ENCODE data around the gene ADCK1.

The ADCK1 gene

DNA sequence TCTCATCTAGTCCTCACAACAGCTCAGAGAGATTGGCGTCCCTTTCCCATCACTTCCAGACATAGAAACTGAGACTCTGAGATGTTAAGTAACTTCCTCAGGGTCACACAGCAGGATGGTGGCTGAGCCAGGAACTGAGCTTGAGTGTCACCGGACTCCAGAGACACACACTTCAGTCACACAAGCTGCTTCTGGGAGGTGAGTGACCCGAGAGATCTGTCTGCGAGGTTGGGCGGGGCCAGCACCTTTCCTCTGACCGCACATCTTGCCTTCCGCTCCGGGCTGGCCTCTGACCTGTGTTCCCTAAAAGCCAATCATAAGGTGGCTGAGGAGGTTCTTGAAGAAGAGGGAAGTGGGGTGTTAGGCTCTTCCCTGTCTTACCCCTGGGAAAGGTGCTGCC lies 72.2 kb downstream of the ADCK1 start:
- H3K9ac ChIP-seq (ENCODE audit: low read length): no peak overlapping the region
- no peak for DNase-seq
- H3K27ac ChIP-seq (ENCODE audit: low read depth, low read length): no peak overlapping the region
- H3K14ac ChIP-seq (ENCODE audit: low read length): no peak overlapping the region
- no peaks in the 10 kb centered on the region for H3K4me1 ChIP-seq (ENCODE audit: control insufficient read depth in 1 of 2, insufficient read depth in 2 of 2, low read length in 2 of 2)
- H2BK120ac ChIP-seq (ENCODE audit: insufficient read depth, low read length, poor library complexity): no peak overlapping the region
- H4K8ac ChIP-seq (ENCODE audit: low read depth, low read length): no peak overlapping the region
- no peaks in the 10 kb centered on the region for H3K79me1 ChIP-seq (ENCODE audit: low read length)
- H3K18ac ChIP-seq (ENCODE audit: low read length): no peak overlapping the region
- H3K4ac ChIP-seq (ENCODE audit: low read depth, low read length): no peak overlapping the region
- no CpG with 5 or more reads among the region's 8 CpGs for WGBS (ENCODE audit: extremely low coverage, insufficient coverage, insufficient read length)
- H4K12ac ChIP-seq (ENCODE audit: low read depth, low read length): no peak overlapping the region
- H2AFZ ChIP-seq (ENCODE audit: insufficient read depth, low read length, poor library complexity): no peak overlapping the region
- H2AK5ac ChIP-seq (ENCODE audit: low read length): no peak overlapping the region
- H2BK12ac ChIP-seq (ENCODE audit: low read length): no peak overlapping the region
- H3K4me2 ChIP-seq (ENCODE audit: low read length): no peak overlapping the region
- H3K4me3 ChIP-seq (ENCODE audit: low read depth, low read length): no peak overlapping the region
- no peaks in the 10 kb centered on the region for H3K36me3 ChIP-seq (ENCODE audit: control insufficient read depth in 1 of 2, insufficient read depth in 2 of 2, low read length in 2 of 2)
- H3K27me3 ChIP-seq (ENCODE audit: insufficient read depth, low read length): no peaks in the 10 kb centered on the region
- no peaks in the 10 kb centered on the region for H3K79me2 ChIP-seq (ENCODE audit: control insufficient read depth, insufficient read depth, low read length, poor library complexity)
- no peak overlapping the region for H4K91ac ChIP-seq (ENCODE audit: low read depth, low read length)
- H3K23ac ChIP-seq (ENCODE audit: low read length): no peak overlapping the region
- no peak overlapping the region for H2BK5ac ChIP-seq (ENCODE audit: low read depth, low read length, poor library complexity)
- H3K9me3 ChIP-seq (ENCODE audit: insufficient read depth, low read depth, low read length): peaks cover 2% of the 10 kb centered on the region

DNA sequence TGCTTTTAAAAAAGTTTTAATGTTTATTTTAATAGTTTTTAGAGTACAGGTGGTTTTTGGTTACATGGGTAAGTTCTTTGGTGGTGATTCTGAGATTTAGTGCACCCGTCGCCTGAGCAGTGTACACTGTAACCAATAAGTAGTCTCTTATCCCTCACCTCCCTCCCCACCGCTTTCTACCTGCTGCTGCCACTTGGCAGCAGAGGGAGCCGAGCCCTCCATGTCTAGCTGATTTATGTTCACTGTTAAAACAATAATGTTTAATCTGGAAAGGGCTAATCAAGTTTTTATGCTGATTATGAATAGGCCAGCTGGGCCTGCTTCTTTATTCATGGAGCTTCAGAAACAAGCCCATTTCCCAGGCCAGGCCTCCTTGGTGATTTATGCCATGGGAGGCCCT lies 73.1 kb downstream of the ADCK1 start:
- no peak overlapping the region for H3K4me3 ChIP-seq (ENCODE audit: low read depth, low read length)
- H3K14ac ChIP-seq (ENCODE audit: low read length): no peak overlapping the region
- H2BK120ac ChIP-seq (ENCODE audit: insufficient read depth, low read length, poor library complexity): no peak overlapping the region
- no peak overlapping the region for H2AFZ ChIP-seq (ENCODE audit: insufficient read depth, low read length, poor library complexity)
- no peaks in the 10 kb centered on the region for H3K79me2 ChIP-seq (ENCODE audit: control insufficient read depth, insufficient read depth, low read length, poor library complexity)
- H3K4me2 ChIP-seq (ENCODE audit: low read length): no peak overlapping the region
- H2BK5ac ChIP-seq (ENCODE audit: low read depth, low read length, poor library complexity): no peak overlapping the region
- H4K91ac ChIP-seq (ENCODE audit: low read depth, low read length): no peak overlapping the region
- H2BK12ac ChIP-seq (ENCODE audit: low read length): no peak overlapping the region
- no peak overlapping the region for H3K4ac ChIP-seq (ENCODE audit: low read depth, low read length)
- no peak overlapping the region for H3K9ac ChIP-seq (ENCODE audit: low read length)
- no peak overlapping the region for H4K12ac ChIP-seq (ENCODE audit: low read depth, low read length)
- H3K18ac ChIP-seq (ENCODE audit: low read length): no peak overlapping the region
- no peak overlapping the region for H4K8ac ChIP-seq (ENCODE audit: low read depth, low read length)
- no peak overlapping the region for H3K27ac ChIP-seq (ENCODE audit: low read depth, low read length)
- no CpG with 5 or more reads among the region's 4 CpGs for WGBS (ENCODE audit: extremely low coverage, insufficient coverage, insufficient read length)
- no peak for DNase-seq
- peaks cover 2% of the 10 kb centered on the region for H3K9me3 ChIP-seq (ENCODE audit: insufficient read depth, low read depth, low read length)
- no peaks in the 10 kb centered on the region for H3K4me1 ChIP-seq (ENCODE audit: control insufficient read depth in 1 of 2, insufficient read depth in 2 of 2, low read length in 2 of 2)
- H2AK5ac ChIP-seq (ENCODE audit: low read length): no peak overlapping the region
- H3K23ac ChIP-seq (ENCODE audit: low read length): no peak overlapping the region
- no peaks in the 10 kb centered on the region for H3K27me3 ChIP-seq (ENCODE audit: insufficient read depth, low read length)
- no peaks in the 10 kb centered on the region for H3K36me3 ChIP-seq (ENCODE audit: control insufficient read depth in 1 of 2, insufficient read depth in 2 of 2, low read length in 2 of 2)
- H3K79me1 ChIP-seq (ENCODE audit: low read length): no peaks in the 10 kb centered on the region

DNA sequence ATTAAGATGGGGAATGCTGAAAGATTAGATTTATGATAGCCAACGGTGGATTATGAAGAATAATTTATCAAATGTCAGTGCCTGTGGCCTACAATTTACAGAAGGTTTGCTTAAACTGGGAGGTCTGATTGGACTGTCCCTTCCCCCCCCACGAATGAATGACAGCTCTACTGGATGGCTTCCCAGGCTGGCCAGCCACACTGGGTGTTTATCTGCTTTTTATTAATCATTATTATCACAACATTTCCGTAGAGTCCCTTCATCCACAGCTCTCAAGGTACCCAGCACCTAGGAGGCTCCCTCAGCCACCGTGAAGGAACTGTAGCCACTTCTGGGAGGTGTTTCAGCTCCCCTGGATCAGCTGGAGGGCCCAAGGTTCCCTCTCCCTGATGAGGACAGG lies 78.9 kb downstream of the ADCK1 start:
- H4K91ac ChIP-seq (ENCODE audit: low read depth, low read length): no peak overlapping the region
- H3K9ac ChIP-seq (ENCODE audit: low read length): no peak overlapping the region
- H3K18ac ChIP-seq (ENCODE audit: low read length): no peak overlapping the region
- no peak overlapping the region for H2BK12ac ChIP-seq (ENCODE audit: low read length)
- no peaks in the 10 kb centered on the region for H3K9me3 ChIP-seq (ENCODE audit: insufficient read depth, low read depth, low read length)
- H3K4ac ChIP-seq (ENCODE audit: low read depth, low read length): no peak overlapping the region
- no peak overlapping the region for H2AFZ ChIP-seq (ENCODE audit: insufficient read depth, low read length, poor library complexity)
- no peak overlapping the region for H2BK120ac ChIP-seq (ENCODE audit: insufficient read depth, low read length, poor library complexity)
- H4K8ac ChIP-seq (ENCODE audit: low read depth, low read length): no peak overlapping the region
- H3K36me3 ChIP-seq (ENCODE audit: control insufficient read depth in 1 of 2, insufficient read depth in 2 of 2, low read length in 2 of 2): no peaks in the 10 kb centered on the region
- H3K27ac ChIP-seq (ENCODE audit: low read depth, low read length): no peak overlapping the region
- H3K23ac ChIP-seq (ENCODE audit: low read length): no peak overlapping the region
- no CpG with 5 or more reads among the region's 4 CpGs for WGBS (ENCODE audit: extremely low coverage, insufficient coverage, insufficient read length)
- no peak overlapping the region for H2AK5ac ChIP-seq (ENCODE audit: low read length)
- H3K4me2 ChIP-seq (ENCODE audit: low read length): no peak overlapping the region
- H3K79me1 ChIP-seq (ENCODE audit: low read length): peaks cover 10% of the 10 kb centered on the region
- no peak overlapping the region for H3K4me3 ChIP-seq (ENCODE audit: low read depth, low read length)
- no peak overlapping the region for H4K12ac ChIP-seq (ENCODE audit: low read depth, low read length)
- H3K27me3 ChIP-seq (ENCODE audit: insufficient read depth, low read length): no peaks in the 10 kb centered on the region
- no peak overlapping the region for H2BK5ac ChIP-seq (ENCODE audit: low read depth, low read length, poor library complexity)
- no peak for DNase-seq
- H3K79me2 ChIP-seq (ENCODE audit: control insufficient read depth, insufficient read depth, low read length, poor library complexity): peaks cover 2% of the 10 kb centered on the region
- no peak overlapping the region for H3K14ac ChIP-seq (ENCODE audit: low read length)
- H3K4me1 ChIP-seq (ENCODE audit: control insufficient read depth in 1 of 2, insufficient read depth in 2 of 2, low read length in 2 of 2): peaks cover 8 to 18% of the 10 kb centered on the region in 2 experiments

DNA sequence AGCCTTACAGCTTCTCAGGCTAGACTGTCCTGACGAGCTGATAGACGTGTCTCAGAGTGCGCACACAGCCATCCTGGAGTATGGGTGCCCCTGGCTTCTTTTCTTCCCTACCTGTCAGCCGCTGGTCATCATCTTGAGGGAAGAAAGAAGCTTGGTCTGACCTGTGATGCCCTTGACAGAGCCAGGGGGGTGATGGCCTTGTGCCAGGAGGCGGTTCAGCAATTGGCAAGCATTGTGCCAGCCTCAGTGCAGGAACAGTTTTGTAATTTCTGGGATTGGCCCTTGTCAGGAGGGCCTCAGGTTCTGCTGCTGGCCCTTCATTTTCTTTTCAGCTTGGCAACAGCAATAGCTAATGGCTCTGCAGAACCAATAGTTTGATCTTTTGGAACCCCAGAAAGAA lies 80.1 kb downstream of the ADCK1 start:
- H3K18ac ChIP-seq (ENCODE audit: low read length): no peak overlapping the region
- H3K27ac ChIP-seq (ENCODE audit: low read depth, low read length): no peak overlapping the region
- no peaks in the 10 kb centered on the region for H3K36me3 ChIP-seq (ENCODE audit: control insufficient read depth in 1 of 2, insufficient read depth in 2 of 2, low read length in 2 of 2)
- no peak overlapping the region for H3K9ac ChIP-seq (ENCODE audit: low read length)
- H3K4me3 ChIP-seq (ENCODE audit: low read depth, low read length): no peak overlapping the region
- H3K4me1 ChIP-seq (ENCODE audit: control insufficient read depth in 1 of 2, insufficient read depth in 2 of 2, low read length in 2 of 2): peaks cover 11 to 18% of the 10 kb centered on the region in 2 experiments
- no peak overlapping the region for H2BK120ac ChIP-seq (ENCODE audit: insufficient read depth, low read length, poor library complexity)
- no peak overlapping the region for H4K8ac ChIP-seq (ENCODE audit: low read depth, low read length)
- H3K4me2 ChIP-seq (ENCODE audit: low read length): no peak overlapping the region
- H3K9me3 ChIP-seq (ENCODE audit: insufficient read depth, low read depth, low read length): no peaks in the 10 kb centered on the region
- no peak overlapping the region for H4K91ac ChIP-seq (ENCODE audit: low read depth, low read length)
- H2BK5ac ChIP-seq (ENCODE audit: low read depth, low read length, poor library complexity): no peak overlapping the region
- no CpG with 5 or more reads among the region's 5 CpGs for WGBS (ENCODE audit: extremely low coverage, insufficient coverage, insufficient read length)
- no peak overlapping the region for H2BK12ac ChIP-seq (ENCODE audit: low read length)
- no peak overlapping the region for H2AFZ ChIP-seq (ENCODE audit: insufficient read depth, low read length, poor library complexity)
- peaks cover 2% of the 10 kb centered on the region for H3K79me2 ChIP-seq (ENCODE audit: control insufficient read depth, insufficient read depth, low read length, poor library complexity)
- no peak overlapping the region for H3K14ac ChIP-seq (ENCODE audit: low read length)
- H3K4ac ChIP-seq (ENCODE audit: low read depth, low read length): no peak overlapping the region
- no peak overlapping the region for H4K12ac ChIP-seq (ENCODE audit: low read depth, low read length)
- peaks cover 10% of the 10 kb centered on the region for H3K79me1 ChIP-seq (ENCODE audit: low read length)
- no peak for DNase-seq
- H3K27me3 ChIP-seq (ENCODE audit: insufficient read depth, low read length): no peaks in the 10 kb centered on the region
- H3K23ac ChIP-seq (ENCODE audit: low read length): no peak overlapping the region
- H2AK5ac ChIP-seq (ENCODE audit: low read length): no peak overlapping the region
